ENCODE measurements around the gene RBM20. TPM values are rescaled to one million over a fixed set of nuclear protein-coding genes. Genes with fewer than 3 reads are reported as not detected.

Gene RBM20
- total and polyA plus RNA-seq, 10 of the 15 experiments (the other 5 are each of a cell fraction or from before 2014, with no cell fraction given), result 0.04 to 0.26 (median 0.15) TPM

GRCh38 chr10:110612629-110613028, 31.5 kb upstream of the RBM20 start:
- ChIA-PET RAD21 (ENCODE audit: unreplicated experiment) (interaction anchor here (1.0 to 3.1 kb wide), 9 partner anchors 8 to 340 kb away, joined by 3 to 50 read pairs (median 5); partner anchors contain the start of gene SMNDC1), POLR2A (interaction anchor here (0.5 kb wide), 1 partner anchor 286 kb away, joined by 3 read pairs; no protein-coding TSS in a partner anchor), SMC1A (ENCODE audit: uncharacterized antibody, unreplicated experiment) (interaction anchor here (1.1 to 6.9 kb wide), 13 partner anchors 10 to 1525 kb away, joined by 3 to 98 read pairs (median 5); no protein-coding TSS in a partner anchor), CTCF (interaction anchor here (0.5 to 8.0 kb wide), 6 partner anchors 26 to 306 kb away, joined by 4 to 141 read pairs (median 5); no protein-coding TSS in a partner anchor)
- Histone ChIP-seq H3K4me2 (ENCODE audit: control insufficient read depth, insufficient read depth) (peak overlapping the region; percentile 58), H2AFZ (ENCODE audit: control insufficient read depth, low read depth, low read length) (no peak overlapping the region), H3K36me3 (ENCODE audit: control insufficient read depth in 2 of 2, insufficient read depth in 2 of 2, low read length in 1 of 2) (no peaks in the 10 kb centered on the region), H3K4me3 (no peak overlapping the region), H3K9ac (ENCODE audit: control insufficient read depth, insufficient read depth, low read length) (no peak overlapping the region), H3K9me3 (replicated peaks; ENCODE audit: control insufficient read depth, insufficient read depth, low read length) (no peaks in the 10 kb centered on the region; the same call in 2 of the 3 replicates), H3K79me2 (ENCODE audit: control insufficient read depth, insufficient read depth, low read length) (no peaks in the 10 kb centered on the region), H4K20me1 (ENCODE audit: control insufficient read depth, insufficient read depth) (no peaks in the 10 kb centered on the region), H3K27me3 (replicated peaks in 1 of 2; ENCODE audit: control insufficient read depth in 2 of 2, insufficient read depth in 2 of 2, low read length in 1 of 2) (no peaks in the 10 kb centered on the region), H3K4me1 (ENCODE audit: control insufficient read depth, insufficient read depth, low read length) (peaks cover 33% of the 10 kb centered on the region), H3K27ac (ENCODE audit: control insufficient read depth, insufficient read depth) (peak overlapping the region; percentile 44)
- TF ChIP-seq MTA2 (IDR thresholded peaks at IDR 0.05; ENCODE audit: low read depth) (no peak), SREBF1 (IDR thresholded peaks at IDR 0.05; ENCODE audit: low read length) (0 out of 2 replicates have a peak, but pooled peaks have one; percentile 5)
- 65% methylated on average over 4 of the region's 4 CpGs for WGBS (ENCODE audit: insufficient coverage, insufficient replicate concordance, low lambda C conversion rate, missing lambda C conversion rate)
- no peak for FAIRE-seq
- in situ Hi-C loops (cut with MboI) (loop anchor here (25.0 kb wide), 1 partner anchor 1525 kb away; no protein-coding TSS in a partner anchor), intact Hi-C loops (cut with micrococcal nuclease; ENCODE audit: unreplicated experiment) (loop anchor here (5.0 to 10.0 kb wide), 3 partner anchors 190 to 402 kb away; no protein-coding TSS in a partner anchor)
- no TSS peak for BruUV-seq (replicated peaks)
- ATAC-seq, result peak; percentile 11
- peak; percentile 23 for DNase-seq (ENCODE audit: low read depth, low spot score)

DNA sequence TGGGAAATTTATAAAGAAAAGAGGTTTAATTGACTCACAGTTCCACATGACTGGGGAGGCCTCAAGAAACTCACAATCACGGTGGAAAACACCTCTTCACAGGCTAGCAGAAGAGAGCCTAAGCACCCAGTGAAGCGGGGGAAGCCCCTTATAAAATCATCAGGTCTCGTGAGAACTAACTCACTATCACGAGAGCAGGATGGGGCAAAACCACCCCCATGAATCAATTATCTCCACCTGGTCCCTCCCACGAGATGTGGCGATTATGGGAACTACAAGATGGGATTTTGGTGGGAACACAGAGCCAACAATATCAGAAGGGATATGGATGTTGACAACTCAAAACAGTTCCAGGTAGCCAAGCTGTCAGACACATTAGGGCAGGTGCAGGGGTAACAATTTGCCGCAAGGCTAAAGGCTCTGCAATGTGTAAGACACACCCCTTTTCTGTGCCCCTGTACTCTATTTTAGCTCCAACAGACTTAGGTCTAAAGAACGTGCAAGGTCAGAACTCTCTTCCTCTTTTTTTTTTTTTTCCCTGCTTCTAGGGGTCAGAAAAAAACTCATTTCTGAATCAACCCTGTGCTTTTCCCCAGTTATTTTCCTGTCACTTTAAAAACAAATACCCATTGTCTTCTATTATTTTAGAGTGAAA, 30.7 kb upstream of the RBM20 start:
- H3K4me1 ChIP-seq (ENCODE audit: control insufficient read depth, insufficient read depth, low read length), result peaks cover 33% of the 10 kb centered on the region
- H3K9me3 ChIP-seq (replicated peaks; ENCODE audit: control insufficient read depth, insufficient read depth, low read length), result no peaks in the 10 kb centered on the region; the same call in 2 of the 3 replicates
- ChIA-PET CTCF (interaction anchor here (0.6 to 8.0 kb wide), 7 partner anchors 9 to 309 kb away, joined by 3 to 141 read pairs (median 4); partner anchors contain the start of gene SMNDC1), POLR2A (interaction anchor here (0.6 to 0.7 kb wide), 2 partner anchors 226 to 1859 kb away, joined by 3 to 4 read pairs; no protein-coding TSS in a partner anchor), RAD21 (ENCODE audit: unreplicated experiment) (interaction anchor here (0.7 to 1.4 kb wide), 8 partner anchors 7 to 341 kb away, joined by 3 to 7 read pairs (median 4); partner anchors contain the start of gene PDCD4), SMC1A (ENCODE audit: uncharacterized antibody, unreplicated experiment) (interaction anchor here (0.9 to 6.9 kb wide), 13 partner anchors 13 to 304 kb away, joined by 3 to 98 read pairs (median 5); no protein-coding TSS in a partner anchor)
- H3K9ac ChIP-seq (ENCODE audit: control insufficient read depth, insufficient read depth, low read length), result no peak overlapping the region
- in situ Hi-C loops (cut with MboI) (loop anchor here (25.0 kb wide), 1 partner anchor 1524 kb away; no protein-coding TSS in a partner anchor), intact Hi-C loops (cut with micrococcal nuclease; ENCODE audit: unreplicated experiment) (loop anchor here (5.0 to 10.0 kb wide), 3 partner anchors 189 to 401 kb away; no protein-coding TSS in a partner anchor)
- peak; percentile 57 for DNase-seq (ENCODE audit: low read depth, low spot score)
- no peaks in the 10 kb centered on the region for H4K20me1 ChIP-seq (ENCODE audit: control insufficient read depth, insufficient read depth)
- ATAC-seq, result peak; percentile 69
- no peak for FAIRE-seq
- WGBS (ENCODE audit: insufficient coverage, insufficient replicate concordance, low lambda C conversion rate, missing lambda C conversion rate), result 12% methylated on average over 8 of the region's 8 CpGs
- H3K27me3 ChIP-seq (replicated peaks in 1 of 2; ENCODE audit: control insufficient read depth in 2 of 2, insufficient read depth in 2 of 2, low read length in 1 of 2), result no peaks in the 10 kb centered on the region
- H3K36me3 ChIP-seq (ENCODE audit: control insufficient read depth in 2 of 2, insufficient read depth in 2 of 2, low read length in 1 of 2), result no peaks in the 10 kb centered on the region
- BruUV-seq (replicated peaks), result no TSS peak
- peak overlapping the region; percentile 77; the same call in 1 of the 2 replicates for H2AFZ ChIP-seq (ENCODE audit: control insufficient read depth, low read depth, low read length)
- H3K4me3 ChIP-seq, result no peak overlapping the region
- peak overlapping the region; percentile 58 for H3K4me2 ChIP-seq (ENCODE audit: control insufficient read depth, insufficient read depth)
- H3K79me2 ChIP-seq (ENCODE audit: control insufficient read depth, insufficient read depth, low read length), result no peaks in the 10 kb centered on the region
- peak overlapping the region; percentile 44 for H3K27ac ChIP-seq (ENCODE audit: control insufficient read depth, insufficient read depth)
- TF ChIP-seq BRCA1 (IDR thresholded peaks at IDR 0.05; ENCODE audit: low read depth, low read length) (peak; percentile 52; the same call in 1 of the 2 replicates), ZNF384 (IDR thresholded peaks at IDR 0.05; ENCODE audit: borderline replicate concordance, low read depth, low read length) (peak; percentile 83), RELB (IDR thresholded peaks at IDR 0.05; ENCODE audit: low read depth) (peak; percentile 62; the same call in 1 of the 2 replicates), CBX5 (IDR thresholded peaks at IDR 0.05; ENCODE audit: low read depth) (0 out of 2 replicates have a peak, but pooled peaks have one; percentile 30), IKZF1 (conservative IDR thresholded peaks at IDR 0.05) (peak; percentile 30; the same call in 1 of the 2 replicates), TCF3 (IDR thresholded peaks at IDR 0.05; ENCODE audit: borderline replicate concordance, insufficient read depth, low read depth, low read length) (no peak)
- TF ChIP-seq, protein P1, sequence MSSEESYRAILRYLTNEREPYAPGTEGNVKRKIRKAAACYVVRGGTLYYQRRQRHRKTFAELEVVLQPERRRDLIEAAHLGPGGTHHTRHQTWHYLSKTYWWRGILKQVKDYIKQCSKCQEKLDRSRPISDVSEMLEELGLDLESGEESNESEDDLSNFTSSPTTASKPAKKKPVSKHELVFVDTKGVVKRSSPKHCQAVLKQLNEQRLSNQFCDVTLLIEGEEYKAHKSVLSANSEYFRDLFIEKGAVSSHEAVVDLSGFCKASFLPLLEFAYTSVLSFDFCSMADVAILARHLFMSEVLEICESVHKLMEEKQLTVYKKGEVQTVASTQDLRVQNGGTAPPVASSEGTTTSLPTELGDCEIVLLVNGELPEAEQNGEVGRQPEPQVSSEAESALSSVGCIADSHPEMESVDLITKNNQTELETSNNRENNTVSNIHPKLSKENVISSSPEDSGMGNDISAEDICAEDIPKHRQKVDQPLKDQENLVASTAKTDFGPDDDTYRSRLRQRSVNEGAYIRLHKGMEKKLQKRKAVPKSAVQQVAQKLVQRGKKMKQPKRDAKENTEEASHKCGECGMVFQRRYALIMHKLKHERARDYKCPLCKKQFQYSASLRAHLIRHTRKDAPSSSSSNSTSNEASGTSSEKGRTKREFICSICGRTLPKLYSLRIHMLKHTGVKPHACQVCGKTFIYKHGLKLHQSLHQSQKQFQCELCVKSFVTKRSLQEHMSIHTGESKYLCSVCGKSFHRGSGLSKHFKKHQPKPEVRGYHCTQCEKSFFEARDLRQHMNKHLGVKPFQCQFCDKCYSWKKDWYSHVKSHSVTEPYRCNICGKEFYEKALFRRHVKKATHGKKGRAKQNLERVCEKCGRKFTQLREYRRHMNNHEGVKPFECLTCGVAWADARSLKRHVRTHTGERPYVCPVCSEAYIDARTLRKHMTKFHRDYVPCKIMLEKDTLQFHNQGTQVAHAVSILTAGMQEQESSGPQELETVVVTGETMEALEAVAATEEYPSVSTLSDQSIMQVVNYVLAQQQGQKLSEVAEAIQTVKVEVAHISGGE (CRISPR knock-in tag; IDR thresholded peaks at IDR 0.05), result no peak

All from GM12878 (cell line).